Caco-2 (cell line): ENCODE results near the gene EIF3I. TPM values are rescaled to one million over a fixed set of nuclear protein-coding genes. Genes with fewer than 3 reads are reported as not detected.

Source experiments
- BruUV-seq: library from RNA; stranded (reverse); fragments of 400-500 nt; replicated peaks from 2 replicates; lab custom pipeline; 2021; lab: Mats Ljungman, UMichigan
- CTCF ChIA-PET: fragments of 300-600 bp; sonication (Branson Sonifier 250); formaldehyde crosslinking; loops from one replicate; lab custom pipeline; 2022; ENCODE audit warnings: antibody characterized with exemption; lab: Charles Lee
- POLR2A ChIA-PET: fragments of 300-600 bp; sonication (Branson Sonifier 250); formaldehyde crosslinking; loops from one replicate; lab custom pipeline; 2022; ENCODE audit warnings: antibody characterized with exemption; lab: Charles Lee
- DNase-seq, 2 experiments: peaks; one replicate each; pipeline versions ENCODE4 v3.0.0 to v3.0.0-alpha.2; 2020 to 2022
- H3K27me3 ChIP-seq: replicated peaks from 2 replicates; pipeline ENCODE4 v1.6.0; 2011; ENCODE audit warnings: low read length; ENCODE audit not compliant: control insufficient read depth, insufficient read depth
- H3K36me3 ChIP-seq: 2 replicates; pipeline ENCODE4 v1.5.1; 2011; ENCODE audit warnings: low read length; ENCODE audit not compliant: control insufficient read depth, insufficient read depth
- H3K4me1 ChIP-seq: fragments of 250-450 bp; sonication (Bioruptor Pico); 2 replicates; pipeline ENCODE4 v1.5.1; 2020; ENCODE audit warnings: mild to moderate bottlenecking
- H3K4me3 ChIP-seq: 2 replicates; pipeline ENCODE4 v1.5.1; 2011; ENCODE audit warnings: low read depth, mild to moderate bottlenecking, control low read depth, low read length
- H3K9me3 ChIP-seq: fragments of 250-450 bp; sonication (Bioruptor Pico); 2 replicates; pipeline ENCODE4 v1.5.1; 2020; ENCODE audit warnings: mild to moderate bottlenecking, moderate library complexity
- H3K27ac Mint-ChIP-seq: one replicate; pipeline ENCODE4 v1.8.0; 2022; ENCODE audit warnings: mixed read lengths; ENCODE audit not compliant: unreplicated experiment
- H3K27me3 Mint-ChIP-seq: one replicate; pipeline ENCODE4 v1.8.0; 2022; ENCODE audit warnings: mixed read lengths; ENCODE audit not compliant: insufficient read depth, unreplicated experiment
- H3K36me3 Mint-ChIP-seq: one replicate; pipeline ENCODE4 v1.8.0; 2022; ENCODE audit warnings: mild to moderate bottlenecking, mixed read lengths; ENCODE audit not compliant: insufficient read depth, unreplicated experiment
- H3K4me1 Mint-ChIP-seq: one replicate; pipeline ENCODE4 v1.8.0; 2022; ENCODE audit warnings: low read depth, mixed read lengths; ENCODE audit not compliant: unreplicated experiment
- H3K4me3 Mint-ChIP-seq: one replicate; pipeline ENCODE4 v1.8.0; 2022; ENCODE audit warnings: mild to moderate bottlenecking, moderate library complexity, mixed read lengths; ENCODE audit not compliant: unreplicated experiment
- H3K9me3 Mint-ChIP-seq: one replicate; pipeline ENCODE4 v1.8.0; 2022; ENCODE audit warnings: mixed read lengths; ENCODE audit not compliant: unreplicated experiment
- CTCF ChIP-seq, 2 experiments: fragments of 200-600 bp in 1 of 2; IDR thresholded peaks; 1 replicate in 1 of 2; 2 replicates in 1 of 2; pipeline versions ENCODE4 v1.5.1 to v1.8.0; 2011 to 2022; ENCODE audit warnings: antibody characterized with exemption in 1 of 2, control low read depth in 1 of 2, inconsistent platforms in 1 of 2, low read depth in 1 of 2, low read length in 1 of 2, mild to moderate bottlenecking in 1 of 2, moderate library complexity in 1 of 2; ENCODE audit not compliant: insufficient read depth in 1 of 2, severe bottlenecking in 1 of 2, unreplicated experiment in 1 of 2
- intact Hi-C: fragments of 100-400 bp; cut with micrococcal nuclease; formaldehyde crosslinking; loops from one replicate; pipeline ENCODE4 v1.10.0; 2022; ENCODE audit not compliant: unreplicated experiment
- total RNA-seq: library from RNA; stranded (reverse); gene quantifications from 2 replicates; pipeline ENCODE4 v1.2.3, GENCODE V29; 2022

EIF3I gene
- total RNA-seq, 1 experiment from 2014 or later = 128 TPM

GRCh38 chr1:32182060-32182459 lies 40.1 kb upstream of the EIF3I start:
- no peak for DNase-seq
- POLR2A ChIA-PET = no interaction called here
- TF ChIP-seq CTCF (IDR thresholded peaks at IDR 0.05; ENCODE audit: insufficient read depth in 1 of 2, low read depth in 1 of 2, low read length in 1 of 2, severe bottlenecking in 1 of 2, unreplicated experiment in 1 of 2) = no peak
- Histone ChIP-seq H3K4me3 (no peak overlapping the region), H3K4me1 (peaks cover 15% of the 10 kb centered on the region), H3K27me3 (no peaks in the 10 kb centered on the region), H3K9me3 (no peaks in the 10 kb centered on the region), H3K36me3 (peaks cover 2% of the 10 kb centered on the region; the same call in 1 of the 2 replicates)
- Mint-ChIP-seq H3K36me3 (peaks cover 80% of the 10 kb centered on the region), H3K27me3 (no peaks in the 10 kb centered on the region), H3K4me1 (peaks cover 32% of the 10 kb centered on the region), H3K27ac (no peak overlapping the region), H3K9me3 (no peaks in the 10 kb centered on the region), H3K4me3 (no peak overlapping the region)
- BruUV-seq = no TSS peak
- intact Hi-C loops = no loop called here
- CTCF ChIA-PET = interaction anchor here (0.5 kb wide), 1 partner anchor 506 kb away, joined by 4 read pairs; no protein-coding TSS in a partner anchor

DNA sequence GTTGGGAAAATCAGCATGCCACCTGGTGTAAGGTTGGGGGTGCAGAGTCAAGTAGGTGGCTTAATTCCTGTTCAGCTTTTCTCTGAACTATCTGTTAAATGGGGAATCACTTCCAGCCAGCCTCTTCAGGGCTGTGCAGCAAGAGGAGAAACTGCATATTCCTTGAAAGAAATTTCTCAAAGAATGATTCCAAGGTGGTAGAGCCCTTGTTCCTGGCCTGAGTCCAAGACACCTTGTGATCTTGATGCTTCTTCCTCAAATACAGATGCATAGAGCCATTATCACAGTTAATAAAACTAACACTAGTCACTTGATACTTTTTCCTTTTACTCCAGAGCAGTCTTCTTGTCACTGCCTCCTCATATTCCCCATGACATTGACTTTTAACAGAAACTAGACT lies 37.6 kb upstream of the EIF3I start:
- no peaks in the 10 kb centered on the region for H3K9me3 ChIP-seq

DNA sequence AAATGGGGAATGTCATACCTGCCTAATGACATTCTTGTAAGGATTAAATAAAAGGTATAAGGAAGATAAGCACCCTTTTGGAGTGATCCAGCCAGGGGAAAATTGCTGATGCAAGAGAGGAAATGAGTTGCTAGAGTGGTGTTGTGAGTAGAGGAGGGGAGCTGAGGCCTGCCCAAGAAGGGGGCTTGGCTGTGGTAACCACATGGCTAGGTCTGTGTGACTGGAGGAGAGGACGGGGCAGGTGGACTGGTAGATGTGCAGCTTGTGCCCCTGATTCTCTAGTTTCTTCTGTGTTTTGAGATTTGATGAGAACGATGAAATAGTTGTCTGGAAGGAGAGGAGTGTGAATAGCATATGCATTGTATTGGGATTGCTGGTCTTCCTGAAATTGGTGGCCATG lies 36.1 kb upstream of the EIF3I start:
- Histone ChIP-seq H3K36me3 (peaks cover 4% of the 10 kb centered on the region), H3K27me3 (no peaks in the 10 kb centered on the region), H3K9me3 (no peaks in the 10 kb centered on the region), H3K4me1 (no peaks in the 10 kb centered on the region), H3K4me3 (no peak overlapping the region)
- Mint-ChIP-seq H3K4me3 (no peak overlapping the region), H3K27ac (peak overlapping the region; percentile 79), H3K36me3 (peaks cover 76% of the 10 kb centered on the region), H3K27me3 (no peaks in the 10 kb centered on the region), H3K4me1 (peaks cover 12% of the 10 kb centered on the region), H3K9me3 (no peaks in the 10 kb centered on the region)
- intact Hi-C loops = no loop called here
- no peak for DNase-seq
- ChIA-PET CTCF (no interaction called here), POLR2A (no interaction called here)
- BruUV-seq = TSS peak; percentile 0
- no peak for TF ChIP-seq CTCF (IDR thresholded peaks at IDR 0.05; ENCODE audit: insufficient read depth in 1 of 2, low read depth in 1 of 2, low read length in 1 of 2, severe bottlenecking in 1 of 2, unreplicated experiment in 1 of 2)

More for the DNA sequence above, 37.6 kb upstream of the EIF3I start:
- Mint-ChIP-seq H3K27me3 (no peaks in the 10 kb centered on the region), H3K36me3 (peaks cover 81% of the 10 kb centered on the region), H3K4me3 (no peak overlapping the region), H3K27ac (no peak overlapping the region), H3K4me1 (peaks cover 22% of the 10 kb centered on the region), H3K9me3 (no peaks in the 10 kb centered on the region)
- CTCF ChIA-PET = no interaction called here
- POLR2A ChIA-PET = no interaction called here
- Histone ChIP-seq H3K27me3 (no peaks in the 10 kb centered on the region), H3K36me3 (peaks cover 4% of the 10 kb centered on the region), H3K4me3 (no peak overlapping the region), H3K4me1 (no peaks in the 10 kb centered on the region)
- TF ChIP-seq CTCF (IDR thresholded peaks at IDR 0.05; ENCODE audit: insufficient read depth in 1 of 2, low read depth in 1 of 2, low read length in 1 of 2, severe bottlenecking in 1 of 2, unreplicated experiment in 1 of 2) = no peak
- no peak for DNase-seq
- intact Hi-C loops = no loop called here
- BruUV-seq = no TSS peak
